CD4-positive, alpha-beta T cell treated with Interferon gamma for 1 hour (primary cell): ENCODE measurements around the gene PDLIM3.
"Not testable (repeated sequence)": the region's sequence is repeated elsewhere in the genome, so short reads cannot be mapped to it uniquely, and the experiment has no call there.

Experiments used
- DNase-seq: peaks from one replicate; pipeline ENCODE4 v3.0.0-alpha.2; 2020

Gene PDLIM3

GRCh38 chr4:185534866-185535611 lies at the start of gene PDLIM3:
Gene PDLIM3, minus strand, starts transcription at chr4:185535507. Its CDS starts 73 bp downstream, at chr4:185535434.
- DNase-seq: no peak

GRCh38 chr4:185583813-185584212 lies 48.5 kb upstream of the PDLIM3 start:
- DNase-seq: no peak

GRCh38 chr4:185582651-185583400 lies 47.5 kb upstream of the PDLIM3 start:
- DNase-seq: no peak

- DNase-seq: no peak
These were observed 45.4 kb upstream of the PDLIM3 start for GRCh38 chr4:185580699-185581098.

GRCh38 chr4:185578284-185578683 lies 43.0 kb upstream of the PDLIM3 start:
- no peak for DNase-seq

- DNase-seq: no peak
These were observed 41.9 kb upstream of the PDLIM3 start for GRCh38 chr4:185576962-185577950.

GRCh38 chr4:185576314-185576961 lies 41.1 kb upstream of the PDLIM3 start:
- no peak for DNase-seq

- DNase-seq: no peak
These were observed 38.4 kb upstream of the PDLIM3 start for GRCh38 chr4:185573651-185574199.

- DNase-seq: no peak
These were observed 35.4 kb upstream of the PDLIM3 start for GRCh38 chr4:185570727-185571126.

GRCh38 chr4:185567381-185568376 lies 32.4 kb upstream of the PDLIM3 start:
- DNase-seq: no peak

GRCh38 chr4:185566972-185567371 lies 31.7 kb upstream of the PDLIM3 start:
- DNase-seq: no peak

- no peak for DNase-seq
These were observed 31.1 kb upstream of the PDLIM3 start for GRCh38 chr4:185566425-185566824.

GRCh38 chr4:185565696-185566095 lies 30.4 kb upstream of the PDLIM3 start:
- no peak for DNase-seq

- DNase-seq: no peak
These were observed 29.0 kb upstream of the PDLIM3 start for GRCh38 chr4:185564349-185564748.

- no peak for DNase-seq
These were observed 27.2 kb upstream of the PDLIM3 start for GRCh38 chr4:185562531-185562930.

GRCh38 chr4:185560316-185560715 lies 25.0 kb upstream of the PDLIM3 start:
- no peak for DNase-seq

GRCh38 chr4:185559915-185560281 lies 24.6 kb upstream of the PDLIM3 start:
- no peak for DNase-seq

GRCh38 chr4:185559251-185559914 lies 24.1 kb upstream of the PDLIM3 start:
- not testable (repeated sequence) for DNase-seq

- no peak for DNase-seq
These were observed 19.2 kb upstream of the PDLIM3 start for GRCh38 chr4:185554365-185555126.

GRCh38 chr4:185552254-185552653 lies 16.9 kb upstream of the PDLIM3 start:
- no peak for DNase-seq
